SU-DHL-6 (cell line): Measurements from ENCODE around the gene AQP12B.

ENCODE experiments used
- H2AFZ ChIP-seq: fragments of 200-600 bp; sonication (generic); 2 replicates; pipeline ENCODE4 v1.6.1; 2014; ENCODE audit warnings: low read depth, mild to moderate bottlenecking, moderate library complexity, mixed read lengths, antibody characterized with exemption, low read length; ENCODE audit not compliant: severe bottlenecking
- H3F3A ChIP-seq: fragments of 200-600 bp; shearing (Covaris generic); 2 replicates; pipeline ENCODE4 v1.6.0; 2016; ENCODE audit warnings: antibody characterized with exemption, mild to moderate bottlenecking; ENCODE audit not compliant: insufficient read depth
- H3K27ac ChIP-seq: fragments of 200-600 bp; sonication (generic); 2 replicates; pipeline ENCODE4 v1.5.1; 2016; ENCODE audit warnings: low read depth, mild to moderate bottlenecking, low read length, moderate library complexity, mixed read lengths
- H3K27me3 ChIP-seq: fragments of 200-600 bp; sonication (generic), shearing (Covaris generic); 2 replicates; pipeline ENCODE4 v1.6.0; 2014; ENCODE audit warnings: mild to moderate bottlenecking, low read length
- H3K36me3 ChIP-seq: fragments of 200-600 bp; sonication (generic); 2 replicates; pipeline ENCODE4 v1.6.1; 2014; ENCODE audit warnings: mild to moderate bottlenecking, low read length, mixed read lengths
- H3K4me2 ChIP-seq: fragments of 300-600, 200-600 bp; shearing (Covaris generic), sonication (generic); 2 replicates; pipeline ENCODE4 v1.6.0; 2014; ENCODE audit warnings: low read length, low read depth, mild to moderate bottlenecking; ENCODE audit not compliant: poor library complexity, severe bottlenecking
- H3K4me3 ChIP-seq: fragments of 200-600 bp; sonication (generic); 2 replicates; pipeline ENCODE4 v1.5.1; 2014; ENCODE audit warnings: antibody characterized with exemption, low read length, mild to moderate bottlenecking, mixed read lengths; ENCODE audit not compliant: insufficient read depth, poor library complexity, severe bottlenecking
- H3K79me2 ChIP-seq: fragments of 200-600 bp; sonication (generic); 2 replicates; pipeline ENCODE4 v1.6.1; 2014; ENCODE audit warnings: mild to moderate bottlenecking, low read length, moderate library complexity; ENCODE audit not compliant: insufficient read depth
- H3K9ac ChIP-seq: fragments of 200-600 bp; sonication (generic); 2 replicates; pipeline ENCODE4 v1.7.0; 2014; ENCODE audit warnings: mild to moderate bottlenecking, low read length
- H3K9me2 ChIP-seq: fragments of 200-600 bp; sonication (generic); replicated peaks from 2 replicates; pipeline ENCODE4 v1.6.1; 2014; ENCODE audit warnings: low read length; ENCODE audit not compliant: insufficient read depth
- H3K9me3 ChIP-seq: fragments of 200-600 bp; sonication (generic); 2 replicates; pipeline ENCODE4 v1.6.1; 2014; ENCODE audit warnings: low read length, mixed read lengths; ENCODE audit not compliant: insufficient read depth
- H4K20me1 ChIP-seq: fragments of 200-600 bp; sonication (generic); 2 replicates; pipeline ENCODE4 v1.6.1; 2014; ENCODE audit warnings: low read depth, mild to moderate bottlenecking, antibody characterized with exemption, low read length, moderate library complexity, mixed read lengths
- EZH2phosphoT487 ChIP-seq: fragments of 200-600 bp; sonication (generic), shearing (Covaris generic); conservative IDR thresholded peaks from 2 replicates; pipeline ENCODE4 v1.6.1; 2018; ENCODE audit warnings: mild to moderate bottlenecking, antibody characterized with exemption, low read length, moderate library complexity, mixed read lengths
- TF ChIP-seq, protein P1 (sequence below): fragments of 200-600 bp; sonication (generic); IDR thresholded peaks from one replicate; pipeline ENCODE4 v1.5.1; 2017; ENCODE audit warnings: antibody characterized with exemption, mild to moderate bottlenecking, low read length, moderate library complexity; ENCODE audit not compliant: insufficient read depth, poor library complexity, severe bottlenecking

AQP12B gene

DNA sequence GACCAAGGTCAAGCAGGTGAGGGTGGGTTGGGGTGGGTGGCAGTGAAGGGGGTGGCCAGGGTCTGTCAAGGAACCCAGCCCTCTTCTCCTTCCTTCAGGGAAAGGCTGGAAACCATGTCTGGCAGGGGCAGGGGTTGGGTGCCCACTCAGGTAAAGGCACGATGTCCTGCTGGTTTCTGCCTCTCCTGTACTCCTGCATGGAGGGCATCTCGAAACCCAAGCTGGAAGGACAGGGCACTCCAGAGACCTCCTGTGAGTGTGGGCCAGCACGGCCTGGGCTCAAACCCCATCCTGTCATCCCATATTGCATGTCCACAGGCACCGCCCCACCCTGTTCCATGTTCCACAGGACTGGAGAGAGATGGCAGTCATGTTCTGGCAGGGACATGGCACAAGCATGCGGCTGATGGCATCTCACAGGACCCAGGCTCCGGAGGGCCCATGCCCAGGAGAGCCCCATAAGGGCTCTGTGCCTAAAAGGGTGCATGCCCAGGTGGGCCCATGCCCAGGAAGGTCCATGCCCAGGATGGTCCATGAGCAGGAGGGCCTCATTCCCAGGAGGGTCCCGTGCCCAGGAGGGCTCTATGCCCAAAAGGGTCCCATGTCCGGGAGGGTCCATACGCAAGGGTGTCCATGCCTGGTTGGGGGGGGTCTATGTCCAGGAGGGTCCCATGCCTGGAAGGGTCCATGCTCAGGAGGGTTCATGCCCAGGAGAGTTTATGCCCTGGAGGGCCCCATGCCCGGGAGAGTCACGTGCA is 51.0 kb downstream of the AQP12B start:
- H4K20me1 ChIP-seq, result no peaks in the 10 kb centered on the region
- H3K4me2 ChIP-seq, result no peak overlapping the region
- no peak for TF ChIP-seq EZH2phosphoT487
- TF ChIP-seq, protein P1, sequence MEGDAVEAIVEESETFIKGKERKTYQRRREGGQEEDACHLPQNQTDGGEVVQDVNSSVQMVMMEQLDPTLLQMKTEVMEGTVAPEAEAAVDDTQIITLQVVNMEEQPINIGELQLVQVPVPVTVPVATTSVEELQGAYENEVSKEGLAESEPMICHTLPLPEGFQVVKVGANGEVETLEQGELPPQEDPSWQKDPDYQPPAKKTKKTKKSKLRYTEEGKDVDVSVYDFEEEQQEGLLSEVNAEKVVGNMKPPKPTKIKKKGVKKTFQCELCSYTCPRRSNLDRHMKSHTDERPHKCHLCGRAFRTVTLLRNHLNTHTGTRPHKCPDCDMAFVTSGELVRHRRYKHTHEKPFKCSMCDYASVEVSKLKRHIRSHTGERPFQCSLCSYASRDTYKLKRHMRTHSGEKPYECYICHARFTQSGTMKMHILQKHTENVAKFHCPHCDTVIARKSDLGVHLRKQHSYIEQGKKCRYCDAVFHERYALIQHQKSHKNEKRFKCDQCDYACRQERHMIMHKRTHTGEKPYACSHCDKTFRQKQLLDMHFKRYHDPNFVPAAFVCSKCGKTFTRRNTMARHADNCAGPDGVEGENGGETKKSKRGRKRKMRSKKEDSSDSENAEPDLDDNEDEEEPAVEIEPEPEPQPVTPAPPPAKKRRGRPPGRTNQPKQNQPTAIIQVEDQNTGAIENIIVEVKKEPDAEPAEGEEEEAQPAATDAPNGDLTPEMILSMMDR, result no peak
- no peaks in the 10 kb centered on the region for H3K27me3 ChIP-seq
- no peaks in the 10 kb centered on the region for H3K79me2 ChIP-seq
- no peak overlapping the region for H3K9ac ChIP-seq
- H3F3A ChIP-seq, result no peaks in the 10 kb centered on the region
- no peak overlapping the region for H3K27ac ChIP-seq
- H3K4me3 ChIP-seq, result no peak overlapping the region
- H2AFZ ChIP-seq, result no peak overlapping the region
- H3K9me2 ChIP-seq, result no peaks in the 10 kb centered on the region
- H3K9me3 ChIP-seq, result no peaks in the 10 kb centered on the region
- H3K36me3 ChIP-seq, result no peaks in the 10 kb centered on the region

DNA sequence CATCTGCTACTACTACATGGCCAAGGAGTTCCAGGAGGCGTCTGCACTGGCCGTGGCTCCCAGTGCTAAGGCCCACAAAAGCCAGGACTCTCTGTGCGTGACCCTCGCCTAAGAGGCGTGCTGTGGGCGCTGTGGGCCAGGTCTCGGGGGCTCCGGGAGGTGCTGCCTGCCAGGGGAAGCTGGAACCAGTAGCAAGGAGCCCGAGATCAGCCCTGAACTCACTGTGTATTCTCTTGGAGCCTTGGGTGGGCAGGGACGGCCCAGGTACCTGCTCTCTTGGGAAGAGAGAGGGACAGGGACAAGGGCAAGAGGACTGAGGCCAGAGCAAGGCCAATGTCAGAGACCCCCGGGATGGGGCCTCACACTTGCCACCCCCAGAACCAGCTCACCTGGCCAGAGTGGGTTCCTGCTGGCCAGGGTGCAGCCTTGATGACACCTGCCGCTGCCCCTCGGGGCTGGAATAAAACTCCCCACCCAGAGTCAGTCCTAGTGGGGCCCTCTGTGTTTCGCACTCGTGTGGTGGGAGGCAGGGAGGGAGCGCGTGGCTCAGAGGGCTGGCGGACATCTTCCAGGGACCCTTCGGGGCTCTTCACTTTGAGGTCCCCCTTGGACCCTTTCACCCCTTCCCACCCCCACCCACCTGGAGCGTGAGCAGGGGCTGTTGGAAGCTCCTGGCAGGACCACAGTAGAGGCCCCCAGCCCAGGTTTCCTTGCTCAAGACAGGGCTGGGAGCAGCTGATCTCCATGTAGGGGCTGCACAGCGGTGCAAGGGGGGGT is 51.7 kb downstream of the AQP12B start:
- TF ChIP-seq, protein P1, result no peak
- TF ChIP-seq EZH2phosphoT487, result no peak
- no peak overlapping the region for H3K4me2 ChIP-seq
- H3K9me2 ChIP-seq, result no peaks in the 10 kb centered on the region
- no peak overlapping the region for H2AFZ ChIP-seq
- H3K79me2 ChIP-seq, result no peaks in the 10 kb centered on the region
- H3K4me3 ChIP-seq, result no peak overlapping the region
- H3K9ac ChIP-seq, result no peak overlapping the region
- no peaks in the 10 kb centered on the region for H3F3A ChIP-seq
- no peaks in the 10 kb centered on the region for H4K20me1 ChIP-seq
- no peaks in the 10 kb centered on the region for H3K27me3 ChIP-seq
- no peak overlapping the region for H3K27ac ChIP-seq
- H3K9me3 ChIP-seq, result no peaks in the 10 kb centered on the region
- H3K36me3 ChIP-seq, result no peaks in the 10 kb centered on the region

DNA sequence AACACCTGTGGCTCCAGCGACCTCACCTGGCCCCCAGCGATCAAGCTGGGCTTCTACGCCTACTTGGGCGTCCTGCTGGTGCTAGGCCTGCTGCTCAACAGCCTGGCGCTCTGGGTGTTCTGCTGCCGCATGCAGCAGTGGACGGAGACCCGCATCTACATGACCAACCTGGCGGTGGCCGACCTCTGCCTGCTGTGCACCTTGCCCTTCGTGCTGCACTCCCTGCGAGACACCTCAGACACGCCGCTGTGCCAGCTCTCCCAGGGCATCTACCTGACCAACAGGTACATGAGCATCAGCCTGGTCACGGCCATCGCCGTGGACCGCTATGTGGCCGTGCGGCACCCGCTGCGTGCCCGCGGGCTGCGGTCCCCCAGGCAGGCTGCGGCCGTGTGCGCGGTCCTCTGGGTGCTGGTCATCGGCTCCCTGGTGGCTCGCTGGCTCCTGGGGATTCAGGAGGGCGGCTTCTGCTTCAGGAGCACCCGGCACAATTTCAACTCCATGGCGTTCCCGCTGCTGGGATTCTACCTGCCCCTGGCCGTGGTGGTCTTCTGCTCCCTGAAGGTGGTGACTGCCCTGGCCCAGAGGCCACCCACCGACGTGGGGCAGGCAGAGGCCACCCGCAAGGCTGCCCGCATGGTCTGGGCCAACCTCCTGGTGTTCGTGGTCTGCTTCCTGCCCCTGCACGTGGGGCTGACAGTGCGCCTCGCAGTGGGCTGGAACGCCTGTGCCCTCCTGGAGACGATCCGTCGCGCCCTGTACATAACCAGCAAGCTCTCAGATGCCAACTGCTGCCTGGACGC is 52.5 kb downstream of the AQP12B start:
- H3K79me2 ChIP-seq, result no peaks in the 10 kb centered on the region
- no peaks in the 10 kb centered on the region for H3K9me2 ChIP-seq
- H4K20me1 ChIP-seq, result no peaks in the 10 kb centered on the region
- H3K27me3 ChIP-seq, result no peaks in the 10 kb centered on the region
- H3K9ac ChIP-seq, result no peak overlapping the region
- no peak for TF ChIP-seq EZH2phosphoT487
- TF ChIP-seq, protein P1, result no peak
- H3K36me3 ChIP-seq, result no peaks in the 10 kb centered on the region
- no peaks in the 10 kb centered on the region for H3F3A ChIP-seq
- no peak overlapping the region for H3K4me3 ChIP-seq
- H3K27ac ChIP-seq, result no peak overlapping the region
- no peak overlapping the region for H2AFZ ChIP-seq
- no peak overlapping the region for H3K4me2 ChIP-seq
- H3K9me3 ChIP-seq, result no peaks in the 10 kb centered on the region
